Activated T-helper 2 cell treated with anti-CD3 and anti-CD28 coated beads, Interferon-gamma antibody, Interleukin-2, Interleukin-4, amounts not matched to agents 10 μg/mL and 5 μg/mL and 100 μg/mL, durations not matched to agents 14 hours and 24 hours and 36 hours (primary cell): ENCODE measurements around the gene UBL7. TPM values are rescaled to one million over a fixed set of nuclear protein-coding genes. Genes with fewer than 3 reads are reported as not detected.

ENCODE experiments used
- DNase-seq: peaks from one replicate; pipeline ENCODE4 v3.0.0; 2021; ENCODE audit warnings: low spot score
- H3K27ac Mint-ChIP-seq: one replicate; pipeline ENCODE4 v1.8.0; 2021; ENCODE audit warnings: mixed read lengths
- H3K27me3 Mint-ChIP-seq: one replicate; pipeline ENCODE4 v1.8.0; 2021; ENCODE audit warnings: low read depth, mixed read lengths
- H3K36me3 Mint-ChIP-seq: one replicate; pipeline ENCODE4 v1.8.0; 2021; ENCODE audit warnings: low read depth, mixed read lengths
- H3K4me1 Mint-ChIP-seq: one replicate; pipeline ENCODE4 v1.8.0; 2021; ENCODE audit warnings: low read depth, mixed read lengths
- H3K4me3 Mint-ChIP-seq: one replicate; pipeline ENCODE4 v1.8.0; 2021; ENCODE audit warnings: low read depth, mild to moderate bottlenecking, moderate library complexity, mixed read lengths
- H3K9me3 Mint-ChIP-seq: one replicate; pipeline ENCODE4 v1.8.0; 2021; ENCODE audit warnings: mixed read lengths
- intact Hi-C: fragments of 100-400 bp; cut with micrococcal nuclease; formaldehyde crosslinking; loops from one replicate; pipeline ENCODE4 v1.15.1; 2023
- total RNA-seq: library from RNA; stranded (reverse); gene quantifications from 2 replicates; pipeline ENCODE4 v1.2.3, GENCODE V29; 2022

The UBL7 gene
- total RNA-seq, 1 donor from 2014 or later, result 59.1 TPM

- Mint-ChIP-seq H3K4me3 (no peak overlapping the region), H3K4me1 (peaks cover 19% of the 10 kb centered on the region), H3K36me3 (peaks cover 78% of the 10 kb centered on the region), H3K9me3 (no peaks in the 10 kb centered on the region), H3K27me3 (no peaks in the 10 kb centered on the region), H3K27ac (no peak overlapping the region)
- intact Hi-C loops, result no loop called here
- DNase-seq, result no peak
Observed at GRCh38 chr15:74414603-74415338, 46.2 kb downstream of the UBL7 start.

- peaks cover 19% of the 10 kb centered on the region for H3K4me1 Mint-ChIP-seq
- H3K27me3 Mint-ChIP-seq, result no peaks in the 10 kb centered on the region
- H3K36me3 Mint-ChIP-seq, result peaks cover 78% of the 10 kb centered on the region
Observed at GRCh38 chr15:74414081-74414580, 46.8 kb downstream of the UBL7 start.

GRCh38 chr15:74413350-74414080 lies 47.4 kb downstream of the UBL7 start:
- peaks cover 76% of the 10 kb centered on the region for H3K36me3 Mint-ChIP-seq
- H3K4me3 Mint-ChIP-seq, result no peak overlapping the region
- DNase-seq, result no peak
- H3K9me3 Mint-ChIP-seq, result no peaks in the 10 kb centered on the region
- peaks cover 15% of the 10 kb centered on the region for H3K4me1 Mint-ChIP-seq
- intact Hi-C loops, result no loop called here
- H3K27me3 Mint-ChIP-seq, result no peaks in the 10 kb centered on the region
- no peak overlapping the region for H3K27ac Mint-ChIP-seq

More at GRCh38 chr15:74414081-74414580, 46.8 kb downstream of the UBL7 start:
- H3K9me3 Mint-ChIP-seq, result no peaks in the 10 kb centered on the region
- no peak for DNase-seq
- H3K4me3 Mint-ChIP-seq, result no peak overlapping the region
- no peak overlapping the region for H3K27ac Mint-ChIP-seq
- intact Hi-C loops, result no loop called here

- H3K4me3 Mint-ChIP-seq, result no peak overlapping the region
- H3K4me1 Mint-ChIP-seq, result peaks cover 17% of the 10 kb centered on the region
- intact Hi-C loops, result no loop called here
- DNase-seq, result no peak
- no peaks in the 10 kb centered on the region for H3K9me3 Mint-ChIP-seq
- H3K27me3 Mint-ChIP-seq, result no peaks in the 10 kb centered on the region
- peaks cover 76% of the 10 kb centered on the region for H3K36me3 Mint-ChIP-seq
- no peak overlapping the region for H3K27ac Mint-ChIP-seq
Observed at GRCh38 chr15:74412159-74412558, 48.8 kb downstream of the UBL7 start.

- intact Hi-C loops, result no loop called here
- peaks cover 19% of the 10 kb centered on the region for H3K4me1 Mint-ChIP-seq
- no peak for DNase-seq
- H3K27ac Mint-ChIP-seq, result no peak overlapping the region
- H3K9me3 Mint-ChIP-seq, result no peaks in the 10 kb centered on the region
- H3K27me3 Mint-ChIP-seq, result no peaks in the 10 kb centered on the region
- peaks cover 74% of the 10 kb centered on the region for H3K36me3 Mint-ChIP-seq
- no peak overlapping the region for H3K4me3 Mint-ChIP-seq
Observed at GRCh38 chr15:74411686-74412085, 49.3 kb downstream of the UBL7 start.

GRCh38 chr15:74410502-74410901 lies 50.5 kb downstream of the UBL7 start:
- no peaks in the 10 kb centered on the region for H3K9me3 Mint-ChIP-seq
- no peak for DNase-seq
- intact Hi-C loops, result no loop called here
- peaks cover 21% of the 10 kb centered on the region for H3K4me1 Mint-ChIP-seq
- H3K4me3 Mint-ChIP-seq, result no peak overlapping the region
- H3K36me3 Mint-ChIP-seq, result peaks cover 68% of the 10 kb centered on the region
- no peaks in the 10 kb centered on the region for H3K27me3 Mint-ChIP-seq
- H3K27ac Mint-ChIP-seq, result no peak overlapping the region

- Mint-ChIP-seq H3K4me3 (no peak overlapping the region), H3K36me3 (peaks cover 58% of the 10 kb centered on the region), H3K27me3 (no peaks in the 10 kb centered on the region), H3K4me1 (peaks cover 20% of the 10 kb centered on the region), H3K9me3 (no peaks in the 10 kb centered on the region), H3K27ac (no peak overlapping the region)
- DNase-seq, result no peak
- intact Hi-C loops, result no loop called here
Observed at GRCh38 chr15:74409225-74409624, 51.7 kb downstream of the UBL7 start.

GRCh38 chr15:74408815-74409214 lies 52.1 kb downstream of the UBL7 start:
- H3K4me1 Mint-ChIP-seq, result peaks cover 22% of the 10 kb centered on the region
- H3K27me3 Mint-ChIP-seq, result no peaks in the 10 kb centered on the region
- DNase-seq, result no peak
- H3K36me3 Mint-ChIP-seq, result peaks cover 56% of the 10 kb centered on the region
- H3K27ac Mint-ChIP-seq, result peak overlapping the region; percentile 34
- no peak overlapping the region for H3K4me3 Mint-ChIP-seq
- intact Hi-C loops, result no loop called here
- H3K9me3 Mint-ChIP-seq, result no peaks in the 10 kb centered on the region

GRCh38 chr15:74408385-74408784 lies 52.6 kb downstream of the UBL7 start:
- Mint-ChIP-seq H3K27ac (peak overlapping the region; percentile 34), H3K27me3 (no peaks in the 10 kb centered on the region), H3K4me1 (peaks cover 26% of the 10 kb centered on the region), H3K4me3 (no peak overlapping the region), H3K9me3 (no peaks in the 10 kb centered on the region), H3K36me3 (peaks cover 54% of the 10 kb centered on the region)
- DNase-seq, result no peak
- intact Hi-C loops, result no loop called here

- H3K27me3 Mint-ChIP-seq, result no peaks in the 10 kb centered on the region
- DNase-seq, result no peak
- H3K36me3 Mint-ChIP-seq, result peaks cover 42% of the 10 kb centered on the region
- no peaks in the 10 kb centered on the region for H3K9me3 Mint-ChIP-seq
- intact Hi-C loops, result no loop called here
- H3K4me1 Mint-ChIP-seq, result peaks cover 38% of the 10 kb centered on the region
- H3K4me3 Mint-ChIP-seq, result no peak overlapping the region
- H3K27ac Mint-ChIP-seq, result no peak overlapping the region
Observed at GRCh38 chr15:74406992-74407705, 53.8 kb downstream of the UBL7 start.

- intact Hi-C loops, result no loop called here
- peaks cover 44% of the 10 kb centered on the region for H3K4me1 Mint-ChIP-seq
- H3K4me3 Mint-ChIP-seq, result no peak overlapping the region
- H3K9me3 Mint-ChIP-seq, result no peaks in the 10 kb centered on the region
- peaks cover 37% of the 10 kb centered on the region for H3K36me3 Mint-ChIP-seq
- H3K27ac Mint-ChIP-seq, result no peak overlapping the region
- H3K27me3 Mint-ChIP-seq, result no peaks in the 10 kb centered on the region
- DNase-seq, result no peak
Observed at GRCh38 chr15:74406517-74406916, 54.4 kb downstream of the UBL7 start.

GRCh38 chr15:74405823-74406222 lies 55.1 kb downstream of the UBL7 start:
- Mint-ChIP-seq H3K4me3 (no peak overlapping the region), H3K4me1 (peaks cover 51% of the 10 kb centered on the region), H3K36me3 (peaks cover 31% of the 10 kb centered on the region), H3K9me3 (no peaks in the 10 kb centered on the region), H3K27ac (no peak overlapping the region), H3K27me3 (no peaks in the 10 kb centered on the region)
- no peak for DNase-seq
- intact Hi-C loops, result no loop called here
